Upper lobe of left lung (tissue), 4 donors: Measurements from ENCODE around the gene APOL6.

Experiments used
- EP300 ChIP-seq, 4 donors: sonication (generic); formaldehyde crosslinking; IDR thresholded peaks; one replicate each; pipeline ENCODE4 v1.5.1; 2017; ENCODE audit warnings: antibody characterized with exemption in 4 of 4, control low read depth in 2 of 4
- POLR2A ChIP-seq, 4 donors: fragments of 450-650 bp; IDR thresholded peaks; one replicate each; pipeline ENCODE4 v1.5.1; 2016 to 2017; ENCODE audit warnings: antibody characterized with exemption in 4 of 4, mild to moderate bottlenecking in 2 of 4
- POLR2AphosphoS5 ChIP-seq, 2 donors: sonication (generic); formaldehyde crosslinking; IDR thresholded peaks; one replicate each; pipeline ENCODE4 v1.5.1; 2017; ENCODE audit warnings: antibody characterized with exemption in 2 of 2
- TF ChIP-seq, protein P1 (sequence below), 6 experiments: fragments of 450-650 bp in 4 of 6; fragments of 200-600 bp in 2 of 6; sonication (generic) in 2 of 6; IDR thresholded peaks; one replicate each; pipeline ENCODE4 v1.5.1; 2016 to 2019; ENCODE audit warnings: antibody characterized with exemption in 6 of 6

DNA sequence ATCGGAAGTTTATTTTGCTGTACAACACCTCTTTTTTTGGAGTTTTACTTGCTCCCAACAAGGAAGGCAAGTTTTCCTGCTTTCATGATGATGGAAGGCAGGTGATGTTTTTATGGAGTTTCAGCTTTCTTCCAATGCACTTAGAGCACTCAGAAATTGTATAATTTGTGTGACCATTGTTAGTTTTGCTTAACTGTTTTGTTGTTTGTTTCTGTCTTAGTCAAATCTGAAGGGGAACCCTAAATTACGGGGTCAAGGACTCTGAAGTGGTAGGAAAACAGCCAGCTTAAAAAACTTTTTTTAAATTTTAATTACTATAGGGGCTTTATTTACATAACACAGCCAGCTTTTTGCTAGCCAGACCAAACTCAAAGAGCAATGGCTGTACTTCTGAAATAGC lies 14.7 kb downstream of the APOL6 start:
- TF ChIP-seq, protein P1, sequence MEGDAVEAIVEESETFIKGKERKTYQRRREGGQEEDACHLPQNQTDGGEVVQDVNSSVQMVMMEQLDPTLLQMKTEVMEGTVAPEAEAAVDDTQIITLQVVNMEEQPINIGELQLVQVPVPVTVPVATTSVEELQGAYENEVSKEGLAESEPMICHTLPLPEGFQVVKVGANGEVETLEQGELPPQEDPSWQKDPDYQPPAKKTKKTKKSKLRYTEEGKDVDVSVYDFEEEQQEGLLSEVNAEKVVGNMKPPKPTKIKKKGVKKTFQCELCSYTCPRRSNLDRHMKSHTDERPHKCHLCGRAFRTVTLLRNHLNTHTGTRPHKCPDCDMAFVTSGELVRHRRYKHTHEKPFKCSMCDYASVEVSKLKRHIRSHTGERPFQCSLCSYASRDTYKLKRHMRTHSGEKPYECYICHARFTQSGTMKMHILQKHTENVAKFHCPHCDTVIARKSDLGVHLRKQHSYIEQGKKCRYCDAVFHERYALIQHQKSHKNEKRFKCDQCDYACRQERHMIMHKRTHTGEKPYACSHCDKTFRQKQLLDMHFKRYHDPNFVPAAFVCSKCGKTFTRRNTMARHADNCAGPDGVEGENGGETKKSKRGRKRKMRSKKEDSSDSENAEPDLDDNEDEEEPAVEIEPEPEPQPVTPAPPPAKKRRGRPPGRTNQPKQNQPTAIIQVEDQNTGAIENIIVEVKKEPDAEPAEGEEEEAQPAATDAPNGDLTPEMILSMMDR (IDR thresholded peaks at IDR 0.05), result no peak
- no peak for TF ChIP-seq POLR2A (IDR thresholded peaks at IDR 0.05)
- no peak for TF ChIP-seq POLR2AphosphoS5 (IDR thresholded peaks at IDR 0.05)
- TF ChIP-seq EP300 (IDR thresholded peaks at IDR 0.05), result no peak
